IPS-NIHi11 (cell line): ENCODE measurements around the gene PPAN.

ENCODE experiments used
- DNase-seq: peaks from one replicate; pipeline ENCODE4 v3.0.0; 2012; ENCODE audit warnings: mixed read lengths, low spot score

PPAN gene

DNA sequence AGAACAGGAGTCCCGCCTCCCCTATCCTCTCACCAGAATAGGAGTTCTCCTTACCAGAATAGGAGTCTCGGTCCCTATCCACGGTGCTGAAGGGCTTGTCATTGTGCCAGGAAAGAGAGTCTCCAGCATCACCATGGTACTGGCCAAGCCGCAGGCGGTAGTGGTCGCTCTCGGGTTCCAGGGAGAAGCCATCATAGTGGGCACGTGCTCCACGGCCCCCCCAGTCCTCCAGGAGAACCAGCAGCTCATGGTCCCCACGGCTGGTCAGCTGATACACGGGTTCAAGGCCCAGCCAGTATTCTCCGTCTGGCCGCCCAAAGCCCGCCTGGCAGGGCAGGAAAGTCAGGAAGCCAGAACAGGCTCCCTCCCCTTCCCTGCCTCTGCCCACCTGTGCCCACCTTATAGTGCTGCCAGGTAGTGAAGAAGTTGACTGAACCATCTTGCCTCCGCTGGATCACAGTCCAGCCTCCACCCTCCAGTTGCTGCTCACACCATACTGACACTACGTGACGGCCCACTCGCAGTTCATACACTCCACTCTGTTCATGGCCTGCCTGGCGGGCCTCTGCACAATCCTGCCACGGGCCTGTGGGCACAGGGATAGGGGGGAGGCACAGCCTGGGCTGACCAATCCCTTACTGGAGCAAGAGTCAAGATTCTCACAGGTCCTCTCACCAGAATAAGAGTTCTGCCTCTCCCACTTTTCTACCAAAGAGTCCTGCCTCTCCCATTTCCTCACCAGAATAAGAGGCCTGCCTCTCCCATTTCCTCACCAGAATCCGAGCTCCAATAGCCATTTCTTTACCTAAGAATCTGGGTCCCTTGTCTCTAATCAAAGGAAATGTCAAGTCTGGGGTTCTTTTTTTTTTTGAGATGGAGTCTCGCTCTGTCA is 12.6 kb upstream of the PPAN start:
- DNase-seq: peak; percentile 44

- no peak for DNase-seq
These were observed 10.6 kb upstream of the PPAN start for GRCh38 chr19:10095622-10095947.

DNA sequence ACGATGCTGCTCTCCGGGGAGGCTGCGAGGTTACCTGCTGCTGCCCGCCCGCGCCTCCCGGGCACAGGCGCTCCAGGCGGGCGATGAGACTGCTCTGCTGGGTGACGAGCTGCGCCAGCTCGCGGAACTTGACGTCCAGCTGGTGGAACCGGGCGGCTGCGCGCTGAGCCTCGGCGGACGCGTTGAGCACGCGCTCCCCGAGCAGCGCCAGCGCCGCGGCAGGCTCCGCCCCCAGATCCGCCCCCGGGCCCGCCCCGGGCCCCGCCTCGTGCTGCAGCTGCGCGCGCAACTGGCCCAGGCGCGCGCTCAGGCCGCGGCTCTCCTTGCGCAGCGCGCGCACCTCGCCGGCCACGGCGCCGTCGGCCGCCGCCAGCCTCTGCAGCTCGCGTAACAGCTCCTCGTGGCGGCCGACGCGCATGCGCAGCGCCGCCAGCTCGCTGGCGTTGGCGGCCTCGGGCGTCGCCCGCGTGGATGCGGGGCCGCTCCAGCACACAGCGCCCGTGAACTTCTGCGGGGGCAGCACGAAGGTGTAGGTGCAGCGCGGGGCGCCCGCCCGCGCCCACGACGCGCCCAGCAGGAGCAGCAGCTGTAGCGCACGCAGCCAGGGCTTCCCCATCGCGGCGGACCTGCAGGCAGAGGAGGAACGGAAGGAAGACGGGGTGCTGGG is 10.1 kb upstream of the PPAN start:
- DNase-seq: peak; percentile 100

DNA sequence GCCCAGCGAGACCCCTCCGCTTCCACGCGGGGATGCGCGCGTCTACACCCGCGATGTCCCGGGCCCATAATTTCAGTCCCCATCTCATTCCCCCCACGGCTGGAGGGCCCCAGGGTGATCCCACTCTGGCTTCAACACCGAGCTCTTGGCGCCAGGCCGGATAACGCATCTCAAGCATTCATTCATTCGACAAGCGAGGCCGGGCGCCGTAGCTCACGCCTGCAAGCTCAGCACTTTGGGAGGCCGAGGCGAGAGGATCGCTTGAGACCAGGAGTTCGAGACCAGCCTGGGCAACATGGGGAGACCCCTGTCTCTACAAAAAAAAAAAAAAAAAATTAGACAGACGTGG is 9.6 kb upstream of the PPAN start:
- no peak for DNase-seq

- DNase-seq: no peak
These were observed 5.9 kb upstream of the PPAN start for GRCh38 chr19:10100163-10100785.

GRCh38 chr19:10102787-10103236 is 3.4 kb upstream of the PPAN start:
- DNase-seq: no peak

- DNase-seq: no peak
These were observed 2.0 kb upstream of the PPAN start for GRCh38 chr19:10104130-10104513.

GRCh38 chr19:10104665-10105508 is 1.3 kb upstream of the PPAN start:
- DNase-seq: no peak

DNA sequence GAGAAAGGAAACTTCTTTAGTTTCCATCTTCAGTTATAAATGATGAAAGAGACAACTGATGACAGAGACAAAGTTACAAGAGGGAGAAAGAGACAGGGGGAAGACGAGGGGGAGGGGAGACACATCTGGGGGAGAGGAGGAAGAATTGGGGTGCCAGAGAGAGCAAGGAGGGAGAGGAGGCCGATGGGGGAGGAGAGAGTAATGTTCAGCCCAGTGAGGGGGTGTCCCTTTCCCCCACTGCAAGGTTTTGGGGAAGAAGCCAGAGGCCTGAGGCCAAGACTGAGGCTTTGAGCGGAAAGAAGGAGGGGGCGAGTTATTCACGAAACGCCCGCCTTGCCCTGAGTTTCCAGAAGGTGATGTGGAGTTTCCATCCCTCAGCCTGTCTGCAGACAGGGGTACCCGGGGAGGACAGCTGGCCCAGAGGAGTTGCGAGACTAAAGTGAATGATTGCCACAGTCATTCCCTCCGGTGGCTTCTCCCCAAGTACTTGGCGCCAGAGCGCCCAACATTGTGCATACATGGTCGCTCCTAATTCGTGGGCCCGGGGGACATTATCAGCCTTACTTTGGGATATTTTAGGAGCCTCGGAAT is 558 bp upstream of the PPAN start:
- no peak for DNase-seq

DNA sequence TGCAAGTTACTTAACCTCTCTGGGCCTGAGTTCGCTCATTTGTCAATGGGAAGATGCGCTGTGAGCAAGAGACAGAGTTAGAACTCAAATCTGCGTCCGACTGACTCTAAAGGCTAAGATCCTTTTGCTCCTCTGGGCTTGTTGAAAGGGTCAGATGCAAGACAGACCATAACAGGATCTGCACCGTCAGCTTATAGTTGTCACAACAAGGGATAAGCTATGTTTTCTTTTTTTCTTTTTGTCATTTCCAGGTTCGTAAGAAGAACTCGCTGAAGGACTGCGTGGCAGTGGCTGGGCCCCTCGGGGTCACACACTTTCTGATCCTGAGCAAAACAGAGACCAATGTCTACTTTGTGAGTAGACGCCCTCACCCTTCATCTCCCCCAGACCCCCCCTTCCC is 1.1 kb downstream of the PPAN start:
- DNase-seq: no peak

DNA sequence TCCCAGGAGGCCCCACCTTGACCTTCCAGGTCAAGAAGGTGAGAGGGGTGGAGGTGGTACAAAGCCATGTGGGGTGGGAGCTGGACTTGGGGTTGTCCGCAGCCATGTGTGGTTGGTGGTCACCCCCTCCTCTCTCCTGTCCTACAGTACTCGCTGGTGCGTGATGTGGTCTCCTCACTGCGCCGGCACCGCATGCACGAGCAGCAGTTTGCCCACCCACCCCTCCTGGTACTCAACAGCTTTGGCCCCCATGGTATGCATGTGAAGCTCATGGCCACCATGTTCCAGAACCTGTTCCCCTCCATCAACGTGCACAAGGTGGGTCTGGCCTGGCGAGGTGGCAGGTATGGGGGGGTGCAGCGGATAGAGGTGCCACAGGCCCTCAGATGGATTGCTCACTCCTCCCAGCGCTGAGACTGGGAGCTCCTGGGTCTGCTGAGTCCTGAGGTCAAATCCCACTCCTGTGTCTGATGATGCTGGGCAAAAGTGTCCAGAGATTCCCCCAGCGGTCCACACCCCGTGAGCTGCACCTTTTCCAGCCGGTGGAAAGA is 1.7 kb downstream of the PPAN start:
- DNase-seq: no peak

DNA sequence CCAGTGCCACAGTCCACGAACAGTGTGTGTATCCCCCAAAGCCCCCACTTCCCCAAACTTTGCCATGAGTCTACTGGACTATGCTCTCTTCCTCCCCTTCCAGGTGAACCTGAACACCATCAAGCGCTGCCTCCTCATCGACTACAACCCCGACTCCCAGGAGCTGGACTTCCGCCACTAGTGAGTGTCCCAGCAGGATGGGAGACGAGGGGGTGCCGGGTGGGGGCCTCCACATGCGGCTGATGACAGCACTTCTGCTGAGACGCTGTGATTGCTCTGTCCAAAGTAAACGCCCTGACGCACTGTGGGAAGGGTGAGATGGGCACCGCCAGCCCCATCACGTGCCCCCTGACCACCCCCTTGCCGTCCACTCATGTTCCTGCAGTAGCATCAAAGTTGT is 3.4 kb downstream of the PPAN start:
- no peak for DNase-seq

DNA sequence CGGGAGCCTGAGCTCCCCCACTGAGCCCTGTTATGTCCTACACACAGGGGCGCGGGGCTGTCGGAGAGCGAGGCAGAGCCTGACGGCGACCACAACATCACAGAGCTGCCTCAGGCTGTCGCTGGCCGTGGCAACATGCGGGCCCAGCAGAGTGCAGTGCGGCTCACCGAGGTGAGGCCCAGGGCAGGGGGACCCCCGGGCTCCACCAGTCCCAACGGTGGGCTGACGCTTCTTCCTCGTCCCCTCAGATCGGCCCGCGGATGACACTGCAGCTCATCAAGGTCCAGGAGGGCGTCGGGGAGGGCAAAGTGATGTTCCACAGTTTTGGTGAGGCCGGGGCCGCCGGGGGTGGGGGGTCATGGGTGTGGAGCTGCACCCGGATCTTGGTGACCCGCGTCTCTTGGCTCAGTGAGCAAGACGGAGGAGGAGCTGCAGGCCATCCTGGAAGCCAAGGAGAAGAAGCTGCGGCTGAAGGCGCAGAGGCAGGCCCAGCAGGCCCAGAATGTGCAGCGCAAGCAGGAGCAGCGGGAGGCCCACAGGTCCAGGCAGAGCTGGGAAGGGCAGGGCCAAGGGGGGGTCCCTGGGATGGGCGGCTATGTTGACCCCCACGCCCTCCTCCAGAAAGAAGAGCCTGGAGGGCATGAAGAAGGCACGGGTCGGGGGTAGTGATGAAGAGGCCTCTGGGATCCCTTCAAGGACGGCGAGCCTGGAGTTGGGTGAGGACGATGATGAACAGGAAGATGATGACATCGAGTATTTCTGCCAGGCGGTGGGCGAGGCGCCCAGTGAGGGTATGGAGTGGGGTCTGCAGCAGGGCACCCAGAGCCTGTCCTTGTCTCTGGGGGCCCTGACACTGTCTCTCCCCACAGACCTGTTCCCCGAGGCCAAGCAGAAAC is 4.2 kb downstream of the PPAN start:
- no peak for DNase-seq

GRCh38 chr19:10110972-10111317 is 4.8 kb downstream of the PPAN start:
- no peak for DNase-seq

GRCh38 chr19:10111405-10111811 is 5.2 kb downstream of the PPAN start, which contains the start of gene P2RY11:
TSS of gene P2RY11 (plus strand) at chr19:10111693. CDS start at chr19:10111722, 29 bp downstream.
- no peak for DNase-seq

DNA sequence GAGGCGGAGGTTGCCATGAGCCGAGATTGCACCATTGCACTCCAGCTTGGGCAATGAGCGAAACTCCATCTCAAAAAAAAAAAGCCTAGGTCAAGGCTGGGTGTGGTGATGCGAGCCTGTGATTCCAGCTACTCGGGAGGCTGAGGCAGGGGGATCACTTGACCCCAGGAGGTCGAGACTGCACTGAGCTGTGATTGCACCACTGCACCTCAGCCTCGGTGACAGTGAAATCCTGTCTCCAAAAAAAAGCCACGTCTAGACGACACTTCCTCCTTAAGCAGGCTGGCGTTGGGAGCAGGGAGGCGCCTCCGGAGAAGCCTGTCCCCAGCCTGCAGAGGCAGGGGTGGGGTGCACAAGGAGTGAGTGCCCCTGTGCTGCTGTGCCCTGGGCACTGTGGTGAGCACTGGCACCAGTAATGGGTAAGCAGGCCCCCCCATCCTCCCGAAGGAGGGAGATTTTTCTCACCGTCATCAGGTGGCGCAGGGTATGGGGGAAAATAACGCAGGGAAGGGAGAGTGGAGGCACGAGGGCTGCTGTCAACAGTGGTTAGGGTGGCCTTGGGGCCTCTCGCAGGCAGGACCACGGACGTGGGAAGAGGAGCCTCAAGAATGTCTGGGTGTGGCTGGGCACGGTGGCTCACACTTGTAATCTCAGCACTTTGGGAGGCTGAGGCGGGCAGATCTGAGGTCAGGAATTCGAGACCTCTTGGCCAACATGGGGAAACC is 6.0 kb downstream of the PPAN start:
- no peak for DNase-seq

GRCh38 chr19:10112895-10113591 is 6.9 kb downstream of the PPAN start:
- peak; percentile 78 for DNase-seq

- no peak for DNase-seq
These were observed 7.4 kb downstream of the PPAN start for GRCh38 chr19:10113592-10113963.

DNA sequence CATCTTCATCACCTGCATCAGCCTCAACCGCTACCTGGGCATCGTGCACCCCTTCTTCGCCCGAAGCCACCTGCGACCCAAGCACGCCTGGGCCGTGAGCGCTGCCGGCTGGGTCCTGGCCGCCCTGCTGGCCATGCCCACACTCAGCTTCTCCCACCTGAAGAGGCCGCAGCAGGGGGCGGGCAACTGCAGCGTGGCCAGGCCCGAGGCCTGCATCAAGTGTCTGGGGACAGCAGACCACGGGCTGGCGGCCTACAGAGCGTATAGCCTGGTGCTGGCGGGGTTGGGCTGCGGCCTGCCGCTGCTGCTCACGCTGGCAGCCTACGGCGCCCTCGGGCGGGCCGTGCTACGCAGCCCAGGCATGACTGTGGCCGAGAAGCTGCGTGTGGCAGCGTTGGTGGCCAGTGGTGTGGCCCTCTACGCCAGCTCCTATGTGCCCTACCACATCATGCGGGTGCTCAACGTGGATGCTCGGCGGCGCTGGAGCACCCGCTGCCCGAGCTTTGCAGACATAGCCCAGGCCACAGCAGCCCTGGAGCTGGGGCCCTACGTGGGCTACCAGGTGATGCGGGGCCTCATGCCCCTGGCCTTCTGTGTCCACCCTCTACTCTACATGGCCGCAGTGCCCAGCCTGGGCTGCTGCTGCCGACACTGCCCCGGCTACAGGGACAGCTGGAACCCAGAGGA is 7.9 kb downstream of the PPAN start:
- no peak for DNase-seq
